ENCODE results near the gene GNAT2. TPM values are rescaled to one million over a fixed set of nuclear protein-coding genes. Genes with fewer than 3 reads are reported as not detected.

GNAT2 gene
- total and polyA plus RNA-seq, 12 donors = 0.04 TPM; not detected in 11

GRCh38 chr1:109629372-109630030 lies 10.1 kb upstream of the GNAT2 start:
- ATAC-seq (no peak), DNase-seq (no peak)
- TF ChIP-seq, protein P1, sequence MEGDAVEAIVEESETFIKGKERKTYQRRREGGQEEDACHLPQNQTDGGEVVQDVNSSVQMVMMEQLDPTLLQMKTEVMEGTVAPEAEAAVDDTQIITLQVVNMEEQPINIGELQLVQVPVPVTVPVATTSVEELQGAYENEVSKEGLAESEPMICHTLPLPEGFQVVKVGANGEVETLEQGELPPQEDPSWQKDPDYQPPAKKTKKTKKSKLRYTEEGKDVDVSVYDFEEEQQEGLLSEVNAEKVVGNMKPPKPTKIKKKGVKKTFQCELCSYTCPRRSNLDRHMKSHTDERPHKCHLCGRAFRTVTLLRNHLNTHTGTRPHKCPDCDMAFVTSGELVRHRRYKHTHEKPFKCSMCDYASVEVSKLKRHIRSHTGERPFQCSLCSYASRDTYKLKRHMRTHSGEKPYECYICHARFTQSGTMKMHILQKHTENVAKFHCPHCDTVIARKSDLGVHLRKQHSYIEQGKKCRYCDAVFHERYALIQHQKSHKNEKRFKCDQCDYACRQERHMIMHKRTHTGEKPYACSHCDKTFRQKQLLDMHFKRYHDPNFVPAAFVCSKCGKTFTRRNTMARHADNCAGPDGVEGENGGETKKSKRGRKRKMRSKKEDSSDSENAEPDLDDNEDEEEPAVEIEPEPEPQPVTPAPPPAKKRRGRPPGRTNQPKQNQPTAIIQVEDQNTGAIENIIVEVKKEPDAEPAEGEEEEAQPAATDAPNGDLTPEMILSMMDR (IDR thresholded peaks at IDR 0.05) = no peak
- H3K27me3 ChIP-seq = no peaks in the 10 kb centered on the region
- H3K27ac ChIP-seq = no peak overlapping the region
- intact Hi-C loops (cut with DNase I) = loop anchor here in 7 of 10 donors (2.0 to 10.0 kb wide), 5 partner anchors 43 to 355 kb away; partner anchors contain the start of genes GNAI3 (in 4 of the 7) and AHCYL1 (in 2 of the 7)
- H3K4me1 ChIP-seq = peaks cover under 1 to 24% (median 4%) of the 10 kb centered on the region in 9 donors
- H3K9me3 ChIP-seq = no peaks in the 10 kb centered on the region
- H3K36me3 ChIP-seq = peaks cover 0 to 64% (median 30%) of the 10 kb centered on the region in 9 donors
- H3K4me3 ChIP-seq = no peak overlapping the region
- WGBS, 2 donors = 90 to 94% methylated on average over 10 of the region's 10 CpGs

DNA sequence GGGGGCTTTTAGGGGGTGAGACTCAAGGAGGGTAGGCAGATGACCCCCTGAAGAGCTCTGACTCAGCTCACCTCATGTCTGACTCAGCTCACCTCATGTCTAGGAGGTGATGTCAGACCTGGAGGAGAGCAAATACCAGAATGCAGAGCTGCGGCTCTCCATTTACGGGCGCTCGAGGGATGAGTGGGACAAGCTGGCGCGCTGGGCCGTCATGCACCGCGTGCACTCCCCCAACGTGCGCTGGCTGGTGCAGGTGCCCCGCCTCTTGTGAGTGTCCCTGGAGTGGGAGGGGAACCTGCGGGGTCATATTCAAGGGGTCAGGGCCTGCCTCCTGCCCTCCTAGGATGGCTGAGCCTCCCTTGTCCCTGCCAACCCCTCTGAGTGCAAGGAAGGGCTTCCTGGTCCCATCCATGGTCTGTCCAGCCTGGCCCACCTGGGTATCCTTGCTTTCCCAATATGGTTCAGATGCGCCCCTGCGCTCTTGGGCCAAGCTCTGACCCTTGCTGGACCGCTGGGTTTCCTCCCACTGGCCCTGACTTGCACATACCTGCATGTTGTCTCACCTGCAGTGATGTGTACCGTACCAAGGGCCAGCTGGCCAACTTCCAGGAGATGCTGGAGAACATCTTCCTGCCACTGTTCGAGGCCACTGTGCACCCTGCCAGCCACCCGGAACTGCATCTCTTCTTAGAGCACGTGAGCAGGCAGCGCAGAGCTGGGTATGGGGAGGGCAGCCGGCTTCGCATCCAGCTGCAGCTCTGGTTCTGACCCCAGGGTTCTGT lies 9.3 kb upstream of the GNAT2 start:
- Histone ChIP-seq H3K9me3 (no peaks in the 10 kb centered on the region), H3K4me1 (peaks cover 7 to 32% (median 11%) of the 10 kb centered on the region in 9 donors), H3K27ac (no peak overlapping the region), H3K36me3 (peaks cover 0 to 64% (median 30%) of the 10 kb centered on the region in 9 donors), H3K4me3 (no peak overlapping the region), H3K27me3 (no peaks in the 10 kb centered on the region)
- DNase-seq (no peak), ATAC-seq (no peak)
- 90% methylated on average over 23 of the region's 23 CpGs for WGBS, 2 donors
- TF ChIP-seq, protein P1 (IDR thresholded peaks at IDR 0.05) = no peak
- intact Hi-C loops (cut with DNase I) = loop anchor here in 4 of 10 donors (2.0 to 5.0 kb wide), 3 partner anchors 42 to 86 kb away; partner anchors contain the start of gene GNAI3 (in 2 of the 4)

GRCh38 chr1:109627692-109628399 lies 8.4 kb upstream of the GNAT2 start:
- intact Hi-C loops (cut with DNase I) = loop anchor here in 4 of 10 donors (2.0 to 5.0 kb wide), 3 partner anchors 41 to 86 kb away; partner anchors contain the start of gene GNAI3 (in 2 of the 4)
- Histone ChIP-seq H3K4me1 (peaks cover 6 to 38% (median 20%) of the 10 kb centered on the region in 9 donors), H3K4me3 (no peak overlapping the region), H3K27ac (no peak overlapping the region), H3K27me3 (no peaks in the 10 kb centered on the region), H3K36me3 (peaks cover 0 to 64% (median 30%) of the 10 kb centered on the region in 9 donors), H3K9me3 (no peaks in the 10 kb centered on the region)
- no peak for DNase-seq
- WGBS, 2 donors = 93 to 94% methylated on average over 23 of the region's 23 CpGs
- TF ChIP-seq, protein P1 (IDR thresholded peaks at IDR 0.05) = no peak
- no peak for ATAC-seq

All from heart right ventricle (tissue), 16 donors.